GM19467 (cell line): ENCODE data around the gene HOXB6.

Experiments
- ATAC-seq: cut with Tn5 transposase; IDR thresholded peaks from one replicate; pipeline ENCODE4 v1.9.1; 2021; ENCODE audit warnings: mild to moderate bottlenecking, moderate library complexity; ENCODE audit not compliant: unreplicated experiment

HOXB6 gene

GRCh38 chr17:48596000-48596734, 8.6 kb downstream of the HOXB6 start:
- ATAC-seq: no peak

- no peak for ATAC-seq
Measured at GRCh38 chr17:48595278-48595999, 9.3 kb downstream of the HOXB6 start.

- no peak for ATAC-seq
Measured at GRCh38 chr17:48594538-48595277, 10.1 kb downstream of the HOXB6 start.

- no peak for ATAC-seq
Measured at GRCh38 chr17:48593840-48594537, 10.8 kb downstream of the HOXB6 start.

- ATAC-seq: no peak
Measured at GRCh38 chr17:48593126-48593829, 11.5 kb downstream of the HOXB6 start, which contains the start of gene HOXB5. Gene HOXB5 (minus strand): TSS chr17:48593779. CDS start chr17:48593682, 97 bp downstream.

- no peak for ATAC-seq
Measured at GRCh38 chr17:48592577-48592976, 12.2 kb downstream of the HOXB6 start.

- ATAC-seq: no peak
Measured at GRCh38 chr17:48592057-48592514, 12.7 kb downstream of the HOXB6 start.

GRCh38 chr17:48591255-48592056, 13.3 kb downstream of the HOXB6 start:
- ATAC-seq: no peak

GRCh38 chr17:48590607-48591161, 14.1 kb downstream of the HOXB6 start:
- ATAC-seq: no peak

- no peak for ATAC-seq
Measured at GRCh38 chr17:48589831-48590606, 14.8 kb downstream of the HOXB6 start, which contains the start of gene HOXB3. Gene HOXB3 (minus strand): TSS chr17:48590241. CDS start chr17:48552474, 37,767 bp downstream.

- ATAC-seq: no peak
Measured at GRCh38 chr17:48589060-48589830, 15.5 kb downstream of the HOXB6 start.

GRCh38 chr17:48588528-48588927, 16.3 kb downstream of the HOXB6 start:
- ATAC-seq: no peak

- no peak for ATAC-seq
Measured at GRCh38 chr17:48588074-48588415, 16.7 kb downstream of the HOXB6 start.

- ATAC-seq: no peak
Measured at GRCh38 chr17:48587276-48588073, 17.3 kb downstream of the HOXB6 start.

- ATAC-seq: no peak
Measured at GRCh38 chr17:48586355-48587258, 18.2 kb downstream of the HOXB6 start.
